Suprapubic skin (tissue), 4 donors: ENCODE results near the gene ACOX3. TPM values are rescaled to one million over a fixed set of nuclear protein-coding genes. Genes with fewer than 3 reads are reported as not detected.

ENCODE experiments used
- DNase-seq, 2 donors: peaks; one replicate each; pipeline ENCODE4 v3.0.0-alpha.2; 2019; ENCODE audit warnings: low spot score in 2 of 2
- H3K27ac ChIP-seq: fragments of 200-600 bp; sonication (generic); one replicate; pipeline ENCODE4 v1.5.1; 2019
- H3K27me3 ChIP-seq: fragments of 200-600 bp; sonication (generic); one replicate; pipeline ENCODE4 v1.5.1; 2019
- H3K36me3 ChIP-seq: fragments of 200-600 bp; sonication (generic); one replicate; pipeline ENCODE4 v1.5.1; 2019
- H3K4me1 ChIP-seq: fragments of 200-600 bp; sonication (generic); one replicate; pipeline ENCODE4 v1.5.1; 2019
- H3K4me3 ChIP-seq: fragments of 200-600 bp; sonication (generic); one replicate; pipeline ENCODE4 v1.5.1; 2019; ENCODE audit warnings: mild to moderate bottlenecking
- H3K9me3 ChIP-seq: fragments of 200-600 bp; sonication (generic); one replicate; pipeline ENCODE4 v1.5.1; 2019
- EP300 ChIP-seq: sonication (generic); formaldehyde crosslinking; IDR thresholded peaks from one replicate; pipeline ENCODE4 v1.6.1; 2017; ENCODE audit warnings: antibody characterized with exemption
- POLR2A ChIP-seq, 2 donors: fragments of 450-650 bp; IDR thresholded peaks; one replicate each; pipeline ENCODE4 v1.6.1; 2017; ENCODE audit warnings: antibody characterized with exemption in 2 of 2, mild to moderate bottlenecking in 2 of 2, moderate library complexity in 2 of 2
- POLR2AphosphoS5 ChIP-seq, 3 donors: sonication (generic); formaldehyde crosslinking; IDR thresholded peaks; one replicate each; pipeline ENCODE4 v1.6.1; 2017; ENCODE audit warnings: antibody characterized with exemption in 3 of 3
- WGBS: methylation state at CpG from one replicate; pipeline ENCODE4 v1.1.5; 2018; 5-methylcytosine and 5-hydroxymethylcytosine counted together
- total RNA-seq, 4 donors: library from RNA; depleted of rRNA; stranded (reverse); fragments of >200 nt; gene quantifications; one replicate each; pipeline ENCODE4 v1.1.0, GENCODE V29; 2016
- TF ChIP-seq, protein P1 (sequence below), 2 donors: fragments of 200-600 bp in 1 of 2; fragments of 450-650 bp in 1 of 2; sonication (generic) in 1 of 2; IDR thresholded peaks; one replicate each; pipeline ENCODE4 v1.5.1; 2016 to 2019; ENCODE audit warnings: antibody characterized with exemption in 2 of 2, mild to moderate bottlenecking in 1 of 2, moderate library complexity in 1 of 2

The ACOX3 gene
- total RNA-seq, 4 donors from 2014 or later: 33.9 to 73.5 (median 54.3) TPM

DNA sequence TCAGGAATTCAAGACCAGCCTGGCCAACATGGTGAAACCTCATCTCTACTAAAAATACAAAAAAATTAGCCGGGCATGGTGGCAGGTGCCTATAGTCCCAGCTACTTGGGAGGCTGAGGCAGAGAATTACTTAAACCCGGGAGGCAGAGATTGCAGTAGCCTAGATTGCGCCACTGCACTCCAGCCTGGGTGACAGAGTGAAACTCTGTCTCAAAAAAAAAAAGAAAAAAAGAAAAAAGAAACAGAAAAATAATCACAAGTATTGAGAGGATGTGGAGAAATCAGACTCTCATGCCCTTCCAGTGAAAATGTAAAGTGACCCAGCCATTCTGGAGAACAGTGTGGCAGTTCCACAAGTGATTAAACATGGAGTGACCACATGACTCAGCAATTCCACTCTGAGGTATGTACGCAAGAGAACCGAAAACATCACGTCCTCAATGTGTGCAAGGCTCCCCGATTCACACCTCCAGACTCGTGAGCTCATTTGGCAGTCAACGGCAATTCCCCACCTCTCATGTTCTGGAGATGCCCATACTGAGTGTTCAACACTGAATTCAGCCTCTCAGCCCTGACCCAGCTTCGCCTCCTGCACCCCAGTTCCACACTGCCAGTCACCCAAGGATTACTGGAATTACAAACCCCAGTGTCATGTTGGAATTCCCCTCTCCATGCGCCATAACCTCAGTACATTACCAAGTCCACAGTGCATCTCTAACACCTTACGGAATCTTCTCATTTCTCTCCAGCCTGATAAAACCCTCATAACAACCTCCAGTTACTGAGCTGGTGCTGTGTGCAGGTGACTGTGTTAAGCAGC lies 21.1 kb downstream of the ACOX3 start:
- WGBS: 91% methylated on average over 12 of the region's 12 CpGs
- H3K36me3 ChIP-seq: peaks cover 21% of the 10 kb centered on the region
- H3K27me3 ChIP-seq: no peaks in the 10 kb centered on the region
- H3K4me3 ChIP-seq: no peak overlapping the region
- H3K4me1 ChIP-seq: peaks cover 17% of the 10 kb centered on the region
- H3K9me3 ChIP-seq: no peaks in the 10 kb centered on the region
- DNase-seq: no peak
- TF ChIP-seq EP300 (peak; percentile 28), POLR2AphosphoS5 (IDR thresholded peaks at IDR 0.05) (no peak)
- TF ChIP-seq, protein P1, sequence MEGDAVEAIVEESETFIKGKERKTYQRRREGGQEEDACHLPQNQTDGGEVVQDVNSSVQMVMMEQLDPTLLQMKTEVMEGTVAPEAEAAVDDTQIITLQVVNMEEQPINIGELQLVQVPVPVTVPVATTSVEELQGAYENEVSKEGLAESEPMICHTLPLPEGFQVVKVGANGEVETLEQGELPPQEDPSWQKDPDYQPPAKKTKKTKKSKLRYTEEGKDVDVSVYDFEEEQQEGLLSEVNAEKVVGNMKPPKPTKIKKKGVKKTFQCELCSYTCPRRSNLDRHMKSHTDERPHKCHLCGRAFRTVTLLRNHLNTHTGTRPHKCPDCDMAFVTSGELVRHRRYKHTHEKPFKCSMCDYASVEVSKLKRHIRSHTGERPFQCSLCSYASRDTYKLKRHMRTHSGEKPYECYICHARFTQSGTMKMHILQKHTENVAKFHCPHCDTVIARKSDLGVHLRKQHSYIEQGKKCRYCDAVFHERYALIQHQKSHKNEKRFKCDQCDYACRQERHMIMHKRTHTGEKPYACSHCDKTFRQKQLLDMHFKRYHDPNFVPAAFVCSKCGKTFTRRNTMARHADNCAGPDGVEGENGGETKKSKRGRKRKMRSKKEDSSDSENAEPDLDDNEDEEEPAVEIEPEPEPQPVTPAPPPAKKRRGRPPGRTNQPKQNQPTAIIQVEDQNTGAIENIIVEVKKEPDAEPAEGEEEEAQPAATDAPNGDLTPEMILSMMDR (IDR thresholded peaks at IDR 0.05): no peak
- H3K27ac ChIP-seq: no peak overlapping the region

DNA sequence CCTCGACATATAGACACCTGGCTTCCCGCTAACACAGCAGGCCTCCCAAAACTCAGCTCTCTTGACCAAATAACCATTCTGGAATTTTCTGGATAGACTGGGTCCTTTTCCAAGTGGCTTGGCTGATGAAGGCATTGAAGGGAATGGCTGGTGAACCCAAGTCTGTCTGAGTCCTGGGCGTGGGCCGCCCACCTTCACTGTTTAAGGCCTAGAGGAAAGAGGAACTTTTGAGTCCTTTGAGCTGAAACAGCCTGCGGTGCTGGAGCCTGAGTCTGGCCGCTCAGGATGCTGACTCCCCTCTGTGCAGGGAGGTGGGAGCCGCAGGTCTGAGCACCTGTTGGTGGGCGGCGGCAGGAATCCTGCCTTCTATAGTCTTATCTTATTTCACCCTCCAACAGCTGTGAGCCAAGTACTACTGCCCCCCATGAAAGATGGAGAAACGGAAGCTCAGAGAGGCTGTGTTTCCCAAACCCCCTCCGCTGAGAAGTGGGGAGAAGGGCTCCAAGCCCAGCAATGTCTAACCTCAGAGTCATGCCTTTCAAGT lies 23.4 kb downstream of the ACOX3 start:
- Histone ChIP-seq H3K9me3 (no peaks in the 10 kb centered on the region), H3K36me3 (peaks cover 37% of the 10 kb centered on the region), H3K27ac (no peak overlapping the region), H3K4me1 (peaks cover 13% of the 10 kb centered on the region), H3K4me3 (no peak overlapping the region), H3K27me3 (no peaks in the 10 kb centered on the region)
- no peak for TF ChIP-seq POLR2A (IDR thresholded peaks at IDR 0.05)
- DNase-seq: no peak
- WGBS: 89% methylated on average over 11 of the region's 11 CpGs

DNA sequence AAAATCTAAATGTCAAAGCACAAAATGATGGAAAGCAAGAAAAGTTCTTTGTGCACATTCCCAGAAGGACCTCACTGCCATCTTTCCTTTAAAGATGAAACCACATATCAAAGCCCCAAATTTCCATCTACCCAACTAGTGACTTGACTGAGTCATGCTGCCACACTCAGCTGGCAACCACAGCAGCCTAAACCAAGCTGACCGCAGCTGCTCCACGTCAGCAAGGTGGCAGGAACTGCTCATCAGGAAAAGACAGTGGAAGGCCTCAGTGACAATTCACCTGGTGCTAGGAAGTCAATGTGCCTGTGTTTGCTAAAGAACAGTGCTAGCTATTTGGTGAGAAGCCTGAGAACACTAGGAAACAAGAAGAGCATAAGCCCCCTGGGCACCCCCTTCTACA lies 26.1 kb downstream of the ACOX3 start:
- WGBS: no CpG with 5 or more reads among the region's 2 CpGs
- no peaks in the 10 kb centered on the region for H3K27me3 ChIP-seq
- TF ChIP-seq POLR2AphosphoS5 (IDR thresholded peaks at IDR 0.05): no peak
- TF ChIP-seq POLR2A (IDR thresholded peaks at IDR 0.05): no peak
- TF ChIP-seq, protein P1 (IDR thresholded peaks at IDR 0.05): no peak
- TF ChIP-seq EP300: no peak
- peaks cover 52% of the 10 kb centered on the region for H3K36me3 ChIP-seq
- DNase-seq: no peak
- H3K27ac ChIP-seq: no peak overlapping the region
- peaks cover 16% of the 10 kb centered on the region for H3K4me1 ChIP-seq
- H3K4me3 ChIP-seq: no peak overlapping the region
- H3K9me3 ChIP-seq: no peaks in the 10 kb centered on the region

DNA sequence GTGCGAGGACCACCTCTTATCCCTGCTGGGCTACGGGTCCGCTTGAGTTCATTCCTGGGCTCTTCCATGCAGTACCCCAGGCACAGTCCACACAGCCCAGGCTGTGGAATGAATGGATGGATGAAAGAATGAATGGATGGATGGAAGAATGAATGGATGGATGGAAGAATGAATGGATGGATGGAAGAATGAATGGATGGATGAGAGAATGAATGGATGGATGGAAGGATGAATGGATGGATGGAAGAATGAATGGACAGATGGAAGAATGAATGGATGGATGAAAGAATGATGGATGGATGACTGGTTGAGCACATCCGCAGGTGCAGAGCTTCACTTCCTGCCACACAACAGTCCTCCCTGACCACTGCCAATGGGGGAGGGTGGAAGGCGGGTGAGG lies 28.2 kb downstream of the ACOX3 start:
- TF ChIP-seq POLR2A (IDR thresholded peaks at IDR 0.05) (no peak), EP300 (no peak), POLR2AphosphoS5 (IDR thresholded peaks at IDR 0.05) (no peak)
- TF ChIP-seq, protein P1 (IDR thresholded peaks at IDR 0.05): no peak
- 96% methylated on average over 5 of the region's 5 CpGs for WGBS
- no peaks in the 10 kb centered on the region for H3K9me3 ChIP-seq

DNA sequence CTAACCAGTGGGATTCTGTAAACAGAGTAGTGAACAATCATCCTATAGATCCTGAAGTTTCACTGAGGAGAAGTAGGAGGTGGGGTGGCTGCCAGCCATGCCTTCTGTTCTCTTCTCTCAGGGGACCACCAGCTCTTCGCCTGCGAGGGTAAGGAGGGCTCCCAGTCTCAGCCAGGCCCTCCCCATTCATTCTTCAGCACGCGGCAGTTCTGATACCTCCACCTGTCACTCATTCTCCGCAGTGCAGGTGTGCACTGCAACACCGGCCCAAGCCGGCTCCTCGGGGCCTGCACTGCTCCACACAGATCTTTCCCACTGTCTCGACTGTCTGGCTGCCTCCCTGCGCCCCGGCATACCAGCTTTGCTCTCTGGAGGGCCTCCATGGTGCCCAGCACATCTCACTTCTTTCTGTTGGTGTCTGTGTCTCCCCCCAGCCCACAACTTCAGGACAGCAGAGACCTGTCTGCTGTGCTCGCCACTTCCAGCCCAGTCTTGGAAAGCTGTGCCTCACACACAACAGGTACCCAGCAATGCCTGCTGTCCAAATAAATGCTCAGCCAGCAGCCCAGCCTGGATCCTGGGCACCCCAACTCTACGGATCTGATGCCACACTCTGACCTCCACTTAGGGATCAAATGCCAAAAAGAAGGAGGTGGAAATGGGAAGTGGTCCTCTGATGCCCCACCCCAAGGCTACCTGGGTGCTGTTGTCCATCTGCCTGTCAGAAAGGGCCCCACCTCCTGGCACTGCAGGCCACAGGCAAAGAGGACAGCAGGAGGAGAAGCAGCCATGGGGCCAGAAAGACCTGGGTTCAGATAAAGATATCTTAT lies 29.0 kb downstream of the ACOX3 start:
- peaks cover 15% of the 10 kb centered on the region for H3K4me1 ChIP-seq
- H3K4me3 ChIP-seq: no peak overlapping the region
- H3K27me3 ChIP-seq: no peaks in the 10 kb centered on the region
- no peak overlapping the region for H3K27ac ChIP-seq
- H3K36me3 ChIP-seq: peaks cover 73% of the 10 kb centered on the region
- 80% methylated on average over 13 of the region's 13 CpGs for WGBS
- TF ChIP-seq, protein P1 (IDR thresholded peaks at IDR 0.05): no peak
- no peak for TF ChIP-seq POLR2A (IDR thresholded peaks at IDR 0.05)
- no peak for DNase-seq
- H3K9me3 ChIP-seq: no peaks in the 10 kb centered on the region

More for the DNA sequence above, 28.2 kb downstream of the ACOX3 start:
- Histone ChIP-seq H3K4me3 (no peak overlapping the region), H3K27me3 (no peaks in the 10 kb centered on the region), H3K36me3 (peaks cover 68% of the 10 kb centered on the region), H3K27ac (no peak overlapping the region), H3K4me1 (peaks cover 15% of the 10 kb centered on the region)
- no peak for DNase-seq
